Uterus (tissue), 2 donors: ENCODE data around the gene WDR36.

Source experiments
- POLR2A ChIP-seq, 2 donors: fragments of 450-650 bp; IDR thresholded peaks; one replicate each; pipeline ENCODE4 v1.6.1; 2016; ENCODE audit warnings: antibody characterized with exemption in 2 of 2, mild to moderate bottlenecking in 1 of 2, moderate library complexity in 1 of 2
- TF ChIP-seq, protein P1 (sequence below), 4 experiments: fragments of 200-600 bp in 2 of 4; fragments of 450-650 bp in 2 of 4; sonication (generic) in 2 of 4; IDR thresholded peaks; one replicate each; pipeline ENCODE4 v1.5.1; 2016 to 2019; ENCODE audit warnings: antibody characterized with exemption in 4 of 4, mild to moderate bottlenecking in 2 of 4, moderate library complexity in 1 of 4

DNA sequence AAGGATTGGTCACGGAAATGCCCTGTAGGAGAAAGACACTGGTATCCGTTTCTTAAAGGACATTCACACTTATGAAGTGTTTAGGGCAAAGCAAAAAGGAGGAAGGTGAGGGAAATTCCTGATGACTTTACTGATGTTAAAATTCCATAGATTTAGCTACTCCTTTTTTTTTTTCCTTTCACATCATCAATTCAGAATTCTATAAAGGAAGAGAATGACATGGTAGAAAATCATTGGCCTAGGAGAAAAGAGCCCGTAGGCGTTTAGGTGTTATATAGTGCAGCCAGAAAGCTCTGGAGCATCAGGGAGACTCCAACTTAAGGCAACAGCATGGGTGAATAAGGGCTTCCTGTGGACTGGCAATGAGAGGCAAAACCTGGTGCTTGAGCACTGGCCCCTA is 20.7 kb upstream of the WDR36 start, which contains the start of gene TSLP:
- TF ChIP-seq, protein P1, sequence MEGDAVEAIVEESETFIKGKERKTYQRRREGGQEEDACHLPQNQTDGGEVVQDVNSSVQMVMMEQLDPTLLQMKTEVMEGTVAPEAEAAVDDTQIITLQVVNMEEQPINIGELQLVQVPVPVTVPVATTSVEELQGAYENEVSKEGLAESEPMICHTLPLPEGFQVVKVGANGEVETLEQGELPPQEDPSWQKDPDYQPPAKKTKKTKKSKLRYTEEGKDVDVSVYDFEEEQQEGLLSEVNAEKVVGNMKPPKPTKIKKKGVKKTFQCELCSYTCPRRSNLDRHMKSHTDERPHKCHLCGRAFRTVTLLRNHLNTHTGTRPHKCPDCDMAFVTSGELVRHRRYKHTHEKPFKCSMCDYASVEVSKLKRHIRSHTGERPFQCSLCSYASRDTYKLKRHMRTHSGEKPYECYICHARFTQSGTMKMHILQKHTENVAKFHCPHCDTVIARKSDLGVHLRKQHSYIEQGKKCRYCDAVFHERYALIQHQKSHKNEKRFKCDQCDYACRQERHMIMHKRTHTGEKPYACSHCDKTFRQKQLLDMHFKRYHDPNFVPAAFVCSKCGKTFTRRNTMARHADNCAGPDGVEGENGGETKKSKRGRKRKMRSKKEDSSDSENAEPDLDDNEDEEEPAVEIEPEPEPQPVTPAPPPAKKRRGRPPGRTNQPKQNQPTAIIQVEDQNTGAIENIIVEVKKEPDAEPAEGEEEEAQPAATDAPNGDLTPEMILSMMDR (IDR thresholded peaks at IDR 0.05), result no peak
- TF ChIP-seq POLR2A (IDR thresholded peaks at IDR 0.05), result no peak
